ENCODE data around the gene CAPN14. TPM values are rescaled to one million over a fixed set of nuclear protein-coding genes. Genes with fewer than 3 reads are reported as not detected.

CAPN14 gene
- total RNA-seq, 1 experiment from 2014 or later: not detected

DNA sequence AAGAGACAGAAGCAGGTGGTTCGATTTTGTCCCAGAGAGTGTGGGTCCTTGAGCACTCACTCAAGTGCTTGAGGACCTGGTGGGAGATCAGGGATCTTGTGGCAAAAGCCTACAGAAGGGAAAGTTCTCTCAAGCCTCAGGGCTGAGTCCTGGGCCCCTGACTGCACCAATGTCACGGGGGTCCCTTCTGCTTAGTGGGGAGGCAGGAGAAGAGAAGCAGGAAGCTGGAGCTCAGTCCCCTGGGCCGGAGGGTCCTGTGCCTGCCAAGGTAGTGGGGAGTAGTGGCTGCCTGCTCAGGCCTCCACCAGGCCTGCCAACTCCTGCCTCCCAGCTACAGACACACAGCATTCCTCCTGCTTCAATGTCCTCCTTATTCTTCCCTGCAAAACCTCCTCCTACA lies 11.7 kb downstream of the CAPN14 start:
- Histone ChIP-seq H3K9ac (ENCODE audit: low read length) (no peak overlapping the region), H3K9me3 (ENCODE audit: low read length) (no peaks in the 10 kb centered on the region), H3K9me2 (replicated peaks; ENCODE audit: low read length) (no peaks in the 10 kb centered on the region), H3K4me3 (ENCODE audit: low read length) (no peak overlapping the region), H3K79me2 (ENCODE audit: low read length) (no peaks in the 10 kb centered on the region), H3K36me3 (ENCODE audit: low read depth, low read length) (no peaks in the 10 kb centered on the region), H4K20me1 (ENCODE audit: low read length) (no peaks in the 10 kb centered on the region), H3F3A (ENCODE audit: low read length, unreplicated experiment) (no peaks in the 10 kb centered on the region), H3K27ac (ENCODE audit: low read length) (no peak overlapping the region), H3K4me1 (ENCODE audit: insufficient read depth, low read length) (no peaks in the 10 kb centered on the region), H3K4me2 (ENCODE audit: low read length) (no peak overlapping the region), H2AFZ (ENCODE audit: low read length) (no peak overlapping the region), H3K27me3 (ENCODE audit: low read length) (no peaks in the 10 kb centered on the region)
- no peak for ATAC-seq
- intact Hi-C loops (cut with micrococcal nuclease): no loop called here
- no peak for TF ChIP-seq EZH2 (IDR thresholded peaks at IDR 0.05; ENCODE audit: low read length, unreplicated experiment)
- TF ChIP-seq, protein P1, sequence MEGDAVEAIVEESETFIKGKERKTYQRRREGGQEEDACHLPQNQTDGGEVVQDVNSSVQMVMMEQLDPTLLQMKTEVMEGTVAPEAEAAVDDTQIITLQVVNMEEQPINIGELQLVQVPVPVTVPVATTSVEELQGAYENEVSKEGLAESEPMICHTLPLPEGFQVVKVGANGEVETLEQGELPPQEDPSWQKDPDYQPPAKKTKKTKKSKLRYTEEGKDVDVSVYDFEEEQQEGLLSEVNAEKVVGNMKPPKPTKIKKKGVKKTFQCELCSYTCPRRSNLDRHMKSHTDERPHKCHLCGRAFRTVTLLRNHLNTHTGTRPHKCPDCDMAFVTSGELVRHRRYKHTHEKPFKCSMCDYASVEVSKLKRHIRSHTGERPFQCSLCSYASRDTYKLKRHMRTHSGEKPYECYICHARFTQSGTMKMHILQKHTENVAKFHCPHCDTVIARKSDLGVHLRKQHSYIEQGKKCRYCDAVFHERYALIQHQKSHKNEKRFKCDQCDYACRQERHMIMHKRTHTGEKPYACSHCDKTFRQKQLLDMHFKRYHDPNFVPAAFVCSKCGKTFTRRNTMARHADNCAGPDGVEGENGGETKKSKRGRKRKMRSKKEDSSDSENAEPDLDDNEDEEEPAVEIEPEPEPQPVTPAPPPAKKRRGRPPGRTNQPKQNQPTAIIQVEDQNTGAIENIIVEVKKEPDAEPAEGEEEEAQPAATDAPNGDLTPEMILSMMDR (conservative IDR thresholded peaks at IDR 0.05; ENCODE audit: low read depth, low read length): no peak
- no peak for TF ChIP-seq EZH2phosphoT487 (IDR thresholded peaks at IDR 0.05; ENCODE audit: borderline replicate concordance, low read length)
- no TSS peak for BruUV-seq (replicated peaks)
- no peak for DNase-seq
- ChIA-PET POLR2A (ENCODE audit: unreplicated experiment) (no interaction called here), CTCF (no interaction called here)

DNA sequence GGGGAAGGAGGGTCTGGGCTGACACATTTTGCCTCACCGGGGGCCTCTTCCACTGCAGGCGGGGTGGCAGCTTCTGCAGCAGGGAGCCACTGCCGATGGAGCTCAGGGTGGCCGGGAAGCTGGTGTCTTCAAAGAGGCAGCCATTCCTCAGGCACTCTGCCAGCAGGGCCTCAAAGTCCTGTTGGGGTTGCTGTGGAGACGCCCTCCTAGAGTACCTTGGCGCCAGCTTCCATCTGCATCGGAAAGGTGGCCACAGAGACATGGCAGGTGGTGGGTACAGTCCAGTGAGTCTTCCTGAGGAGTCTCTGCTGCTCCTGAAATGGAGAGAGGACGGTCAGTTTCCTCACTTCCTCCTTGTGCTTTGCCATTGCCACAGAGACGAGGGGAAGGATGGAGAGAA lies 12.1 kb downstream of the CAPN14 start:
- no peaks in the 10 kb centered on the region for H3K9me3 ChIP-seq (ENCODE audit: low read length)
- H3K27me3 ChIP-seq (ENCODE audit: low read length): no peaks in the 10 kb centered on the region
- no peak overlapping the region for H2AFZ ChIP-seq (ENCODE audit: low read length)
- CTCF ChIA-PET: no interaction called here
- TF ChIP-seq EZH2phosphoT487 (IDR thresholded peaks at IDR 0.05; ENCODE audit: borderline replicate concordance, low read length) (no peak), EZH2 (IDR thresholded peaks at IDR 0.05; ENCODE audit: low read length, unreplicated experiment) (no peak)
- TF ChIP-seq, protein P1 (conservative IDR thresholded peaks at IDR 0.05; ENCODE audit: low read depth, low read length): no peak
- H3K9ac ChIP-seq (ENCODE audit: low read length): no peak overlapping the region
- DNase-seq: no peak
- H4K20me1 ChIP-seq (ENCODE audit: low read length): no peaks in the 10 kb centered on the region
- no peak overlapping the region for H3K4me2 ChIP-seq (ENCODE audit: low read length)
- ATAC-seq: no peak
- no peaks in the 10 kb centered on the region for H3F3A ChIP-seq (ENCODE audit: low read length, unreplicated experiment)
- POLR2A ChIA-PET (ENCODE audit: unreplicated experiment): no interaction called here
- H3K36me3 ChIP-seq (ENCODE audit: low read depth, low read length): no peaks in the 10 kb centered on the region
- H3K4me1 ChIP-seq (ENCODE audit: insufficient read depth, low read length): no peaks in the 10 kb centered on the region
- no peaks in the 10 kb centered on the region for H3K9me2 ChIP-seq (replicated peaks; ENCODE audit: low read length)
- no peaks in the 10 kb centered on the region for H3K79me2 ChIP-seq (ENCODE audit: low read length)
- intact Hi-C loops (cut with micrococcal nuclease): no loop called here
- no TSS peak for BruUV-seq (replicated peaks)
- H3K27ac ChIP-seq (ENCODE audit: low read length): no peak overlapping the region
- H3K4me3 ChIP-seq (ENCODE audit: low read length): no peak overlapping the region

DNA sequence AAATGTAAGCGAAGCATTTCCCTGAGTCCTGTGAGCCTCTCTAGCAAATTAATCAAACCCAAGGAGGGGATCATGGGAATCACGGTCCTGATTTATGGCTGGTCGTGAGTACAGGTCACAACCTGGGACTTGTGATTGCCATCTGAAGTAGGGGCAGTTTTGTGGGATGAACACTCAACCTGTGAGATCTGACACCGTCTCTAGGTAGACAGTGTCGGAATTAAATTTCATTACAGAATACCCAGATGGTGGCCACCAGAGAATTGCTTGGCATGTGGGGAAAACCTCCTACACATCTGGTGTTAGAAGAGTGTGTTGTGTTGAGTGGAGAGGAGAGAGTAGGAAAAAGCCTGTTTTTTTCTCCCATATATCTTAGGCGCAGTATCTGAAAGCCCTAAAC lies 12.5 kb downstream of the CAPN14 start:
- no peak for ATAC-seq
- no TSS peak for BruUV-seq (replicated peaks)
- H3K9ac ChIP-seq (ENCODE audit: low read length): no peak overlapping the region

More for the DNA sequence above, 12.5 kb downstream of the CAPN14 start:
- intact Hi-C loops (cut with micrococcal nuclease): no loop called here
- Histone ChIP-seq H3K4me1 (ENCODE audit: insufficient read depth, low read length) (no peaks in the 10 kb centered on the region), H4K20me1 (ENCODE audit: low read length) (no peaks in the 10 kb centered on the region), H2AFZ (ENCODE audit: low read length) (no peak overlapping the region), H3K4me3 (ENCODE audit: low read length) (no peak overlapping the region), H3K79me2 (ENCODE audit: low read length) (no peaks in the 10 kb centered on the region), H3K27me3 (ENCODE audit: low read length) (no peaks in the 10 kb centered on the region), H3K36me3 (ENCODE audit: low read depth, low read length) (no peaks in the 10 kb centered on the region), H3K4me2 (ENCODE audit: low read length) (no peak overlapping the region), H3K9me3 (ENCODE audit: low read length) (no peaks in the 10 kb centered on the region), H3K9me2 (replicated peaks; ENCODE audit: low read length) (no peaks in the 10 kb centered on the region), H3K27ac (ENCODE audit: low read length) (no peak overlapping the region), H3F3A (ENCODE audit: low read length, unreplicated experiment) (no peaks in the 10 kb centered on the region)
- no peak for TF ChIP-seq EZH2phosphoT487 (IDR thresholded peaks at IDR 0.05; ENCODE audit: borderline replicate concordance, low read length)
- TF ChIP-seq EZH2 (IDR thresholded peaks at IDR 0.05; ENCODE audit: low read length, unreplicated experiment): no peak
- TF ChIP-seq, protein P1 (conservative IDR thresholded peaks at IDR 0.05; ENCODE audit: low read depth, low read length): no peak
- CTCF ChIA-PET: no interaction called here
- POLR2A ChIA-PET (ENCODE audit: unreplicated experiment): no interaction called here
- DNase-seq: no peak

Data from PC-3 (cell line).